ENCODE results near the gene VPS13D. TPM values are rescaled to one million over a fixed set of nuclear protein-coding genes. Genes with fewer than 3 reads are reported as not detected.

The VPS13D gene
- total and polyA plus RNA-seq, 2 donors: 27.2 to 59.4 TPM

DNA sequence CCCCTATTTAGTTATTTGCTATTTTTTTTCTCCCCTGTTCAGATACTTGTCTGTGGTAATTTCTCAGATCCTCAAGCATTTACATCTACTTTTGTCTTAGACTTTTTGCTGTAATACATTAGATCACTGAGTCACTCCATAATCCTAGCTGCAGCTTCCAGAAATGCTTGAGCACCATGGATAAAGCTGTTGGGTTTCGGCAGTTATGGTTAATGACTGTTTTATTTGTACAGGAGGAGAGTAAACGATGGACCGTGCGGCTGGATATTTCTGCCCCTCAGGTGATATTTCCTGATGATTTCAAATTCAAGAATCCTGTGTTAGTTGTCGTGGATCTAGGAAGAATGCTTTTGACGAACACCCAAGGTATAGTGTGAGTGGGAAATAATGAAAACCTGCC is 42.9 kb downstream of the VPS13D start:
- Histone ChIP-seq H3K27ac (ENCODE audit: low read depth) (no peak overlapping the region), H3K4me3 (ENCODE audit: low read depth, low read length) (no peak overlapping the region), H3K36me3 (ENCODE audit: insufficient read depth) (peaks cover 14% of the 10 kb centered on the region), H3K4me1 (ENCODE audit: insufficient read depth) (no peaks in the 10 kb centered on the region)
- WGBS: 89% methylated on average over 6 of the region's 6 CpGs
- no peak for DNase-seq (ENCODE audit: extremely low spot score)

DNA sequence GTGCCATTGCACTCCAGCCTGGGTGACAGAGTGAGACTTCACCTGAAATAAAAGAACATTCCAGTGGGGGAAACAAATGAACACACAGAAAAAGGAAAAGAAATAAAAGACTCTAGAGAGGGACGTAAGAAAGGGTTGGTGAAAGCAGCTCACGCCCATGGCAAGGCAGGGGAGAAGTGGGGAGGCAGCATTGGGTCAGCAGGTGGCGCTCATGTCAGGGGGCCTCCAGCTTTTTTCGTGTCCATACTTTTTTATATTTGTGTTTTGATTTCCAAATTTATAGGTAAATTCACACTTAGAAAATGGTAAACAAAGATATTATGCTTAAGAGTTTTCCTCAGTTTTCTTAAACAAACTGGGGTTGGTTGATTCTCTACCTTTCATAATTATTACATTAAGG is 45.5 kb downstream of the VPS13D start:
- Histone ChIP-seq H3K36me3 (ENCODE audit: insufficient read depth) (peaks cover 13% of the 10 kb centered on the region), H3K27ac (ENCODE audit: low read depth) (no peak overlapping the region), H3K4me1 (ENCODE audit: insufficient read depth) (no peaks in the 10 kb centered on the region), H3K4me3 (ENCODE audit: low read depth, low read length) (no peak overlapping the region)
- 64% methylated on average over 4 of the region's 4 CpGs for WGBS
- no peak for DNase-seq (ENCODE audit: extremely low spot score)

DNA sequence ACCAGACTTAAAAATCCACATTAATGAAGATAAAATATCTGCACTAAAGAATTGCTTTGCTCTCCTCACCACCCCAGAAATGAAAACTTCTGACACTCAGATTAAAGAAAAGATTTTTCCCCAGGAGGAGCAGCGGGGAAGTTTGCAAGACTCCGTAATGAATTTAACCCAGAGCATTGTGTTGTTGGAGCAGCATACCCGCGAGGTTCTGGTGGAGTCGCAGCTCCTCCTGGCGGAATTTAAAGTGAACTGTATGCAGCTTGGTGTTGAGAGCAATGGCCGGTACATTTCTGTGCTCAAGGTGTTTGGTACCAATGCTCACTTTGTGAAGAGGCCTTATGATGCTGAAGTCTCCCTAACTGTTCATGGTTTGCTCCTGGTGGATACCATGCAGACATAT is 46.4 kb downstream of the VPS13D start:
- H3K36me3 ChIP-seq (ENCODE audit: insufficient read depth): peaks cover 13% of the 10 kb centered on the region
- no peak overlapping the region for H3K4me3 ChIP-seq (ENCODE audit: low read depth, low read length)
- WGBS: 59% methylated on average over 7 of the region's 7 CpGs
- no peak overlapping the region for H3K27ac ChIP-seq (ENCODE audit: low read depth)
- no peaks in the 10 kb centered on the region for H3K4me1 ChIP-seq (ENCODE audit: insufficient read depth)
- DNase-seq (ENCODE audit: extremely low spot score): no peak

DNA sequence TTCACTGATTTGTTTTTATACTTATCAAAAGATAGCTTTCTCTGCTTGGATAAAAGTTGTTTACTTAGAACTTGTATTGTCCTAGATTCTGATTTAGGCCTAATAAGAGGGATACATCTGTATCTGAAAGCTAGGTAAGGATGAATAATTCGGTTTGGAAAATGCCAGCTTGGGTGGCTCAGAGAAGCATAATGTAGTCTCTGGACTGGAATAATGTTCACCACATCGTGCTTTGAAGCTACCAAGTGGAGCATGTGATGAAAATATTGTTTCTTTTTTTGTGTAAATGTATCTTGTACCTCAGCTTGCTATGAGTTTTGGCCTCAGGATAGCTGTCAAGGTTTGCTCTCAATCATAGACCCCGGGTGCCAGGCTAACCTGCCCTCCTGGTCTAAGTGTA is 49.2 kb downstream of the VPS13D start:
- Histone ChIP-seq H3K4me3 (ENCODE audit: low read depth, low read length) (no peak overlapping the region), H3K4me1 (ENCODE audit: insufficient read depth) (no peaks in the 10 kb centered on the region), H3K36me3 (ENCODE audit: insufficient read depth) (peaks cover 11% of the 10 kb centered on the region), H3K27ac (ENCODE audit: low read depth) (no peak overlapping the region)
- 92% methylated on average over 3 of the region's 3 CpGs for whole genome bisulfite sequencing
- DNase-seq (ENCODE audit: extremely low spot score): no peak

DNA sequence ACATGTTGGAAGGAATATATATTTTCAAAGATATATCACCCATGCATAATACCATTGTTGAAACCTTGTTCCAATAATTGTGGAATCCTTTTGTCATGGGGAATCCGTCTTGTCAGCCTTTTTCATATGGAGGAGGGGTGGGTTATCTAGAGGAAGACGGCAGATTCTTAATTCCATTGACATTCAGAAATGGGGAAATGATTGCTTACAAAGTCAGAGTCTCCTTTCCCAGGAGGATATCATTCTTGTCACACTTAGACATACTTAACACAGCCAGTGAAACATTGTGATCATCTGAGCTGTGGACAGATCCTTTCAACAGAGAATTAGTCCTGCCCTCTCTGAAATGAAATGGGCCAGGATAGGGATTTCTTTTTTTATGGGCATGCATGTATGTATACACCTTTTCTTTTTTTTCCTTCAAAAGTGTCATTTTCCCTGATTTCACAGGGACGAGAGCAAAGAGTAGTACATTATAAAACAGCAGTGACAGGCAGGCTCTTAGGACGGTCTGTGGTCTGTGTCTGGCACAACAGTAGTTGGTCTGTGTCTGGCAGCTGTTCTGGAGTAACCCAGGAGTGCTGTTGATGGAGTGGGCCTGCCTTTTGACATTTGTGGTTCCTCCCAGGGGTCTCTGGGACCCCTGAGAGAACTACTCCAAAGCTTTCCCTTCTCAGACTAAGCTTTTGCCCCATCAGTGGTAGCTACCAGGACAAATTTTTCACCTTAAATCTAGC is 50.1 kb downstream of the VPS13D start:
- H3K4me1 ChIP-seq (ENCODE audit: insufficient read depth): no peaks in the 10 kb centered on the region
- 75% methylated on average over 4 of the region's 4 CpGs for WGBS
- H3K27ac ChIP-seq (ENCODE audit: low read depth): no peak overlapping the region
- DNase-seq (ENCODE audit: extremely low spot score): no peak
- H3K36me3 ChIP-seq (ENCODE audit: insufficient read depth): peaks cover 11% of the 10 kb centered on the region
- no peak overlapping the region for H3K4me3 ChIP-seq (ENCODE audit: low read depth, low read length)

DNA sequence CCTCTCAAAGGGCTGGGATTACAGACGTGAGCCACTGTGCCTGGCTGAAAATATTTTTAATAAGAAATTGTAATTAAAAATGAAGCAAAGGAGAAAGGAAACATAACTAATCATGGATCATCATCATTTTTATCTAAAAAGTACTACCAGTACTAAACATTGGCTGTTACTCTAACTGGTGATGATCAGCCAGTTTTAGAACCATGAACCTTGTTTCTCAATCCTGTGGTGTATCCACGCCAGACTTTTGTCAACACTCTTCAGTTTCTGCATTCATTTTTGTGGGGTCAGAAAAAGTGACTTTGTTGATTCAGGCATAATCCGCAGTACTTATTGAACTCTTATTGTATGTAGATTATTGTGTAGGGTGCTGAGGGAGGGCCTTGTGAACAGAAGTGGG is 52.3 kb downstream of the VPS13D start:
- Histone ChIP-seq H3K27ac (ENCODE audit: low read depth) (no peak overlapping the region), H3K4me3 (ENCODE audit: low read depth, low read length) (no peak overlapping the region), H3K36me3 (ENCODE audit: insufficient read depth) (peaks cover 5% of the 10 kb centered on the region), H3K4me1 (ENCODE audit: insufficient read depth) (no peaks in the 10 kb centered on the region)
- no peak for DNase-seq (ENCODE audit: extremely low spot score)
- 90% methylated on average over 3 of the region's 3 CpGs for WGBS

DNA sequence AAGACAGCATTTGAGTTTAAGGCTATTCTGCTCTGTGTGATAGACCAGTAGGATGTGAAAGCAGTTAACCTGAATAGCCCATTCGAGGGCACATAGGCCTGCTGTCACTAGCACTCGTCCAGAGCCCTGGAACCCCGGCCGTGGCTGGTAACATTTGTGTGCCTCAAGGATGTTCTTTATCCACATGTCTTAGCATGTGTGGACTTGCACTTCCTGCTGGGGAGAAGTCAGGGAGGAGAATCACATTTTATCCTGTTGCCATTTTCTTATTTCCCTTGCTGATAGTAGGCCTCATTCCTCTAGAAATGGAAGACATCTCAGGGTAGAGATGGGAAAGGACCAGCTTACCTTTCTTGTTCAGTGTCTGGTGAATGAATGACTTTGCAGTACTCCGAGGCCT is 54.7 kb downstream of the VPS13D start:
- no peak overlapping the region for H3K4me3 ChIP-seq (ENCODE audit: low read depth, low read length)
- no peaks in the 10 kb centered on the region for H3K4me1 ChIP-seq (ENCODE audit: insufficient read depth)
- no peaks in the 10 kb centered on the region for H3K36me3 ChIP-seq (ENCODE audit: insufficient read depth)
- H3K27ac ChIP-seq (ENCODE audit: low read depth): no peak overlapping the region
- DNase-seq (ENCODE audit: extremely low spot score): no peak
- WGBS: 90% methylated on average over 5 of the region's 5 CpGs

DNA sequence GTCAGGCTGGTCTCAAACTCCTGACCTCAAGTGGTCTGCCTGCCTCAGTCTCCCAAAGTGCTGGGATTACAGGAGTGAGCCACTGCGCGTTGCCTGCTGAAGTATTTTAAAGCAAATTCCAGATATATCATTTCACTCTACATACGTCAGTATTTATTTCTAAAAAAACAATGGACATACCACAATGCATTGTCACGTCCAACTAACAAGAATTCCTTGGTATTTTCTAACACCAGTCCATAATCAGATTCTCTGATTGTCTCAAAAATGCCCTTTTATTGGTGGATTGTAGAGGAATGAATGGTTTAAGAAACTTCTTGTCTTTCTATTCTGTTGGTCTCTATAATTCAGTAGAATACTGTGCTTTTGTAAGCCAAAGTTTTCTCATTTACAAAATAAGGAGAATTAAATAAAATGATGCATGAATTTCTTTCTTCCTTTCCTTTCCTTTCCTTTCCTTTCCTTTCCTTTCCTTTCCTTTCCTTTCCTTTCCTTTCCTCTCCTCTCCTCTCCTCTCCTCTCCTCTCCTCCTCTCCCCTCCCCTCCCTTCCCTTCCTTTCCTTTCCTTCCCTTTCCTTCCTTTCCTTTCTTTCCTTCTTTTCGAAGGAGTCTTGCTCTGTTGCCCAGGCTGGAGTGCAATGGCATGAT is 55.8 kb downstream of the VPS13D start:
- WGBS: 94% methylated on average over 5 of the region's 5 CpGs
- H3K36me3 ChIP-seq (ENCODE audit: insufficient read depth): no peaks in the 10 kb centered on the region

DNA sequence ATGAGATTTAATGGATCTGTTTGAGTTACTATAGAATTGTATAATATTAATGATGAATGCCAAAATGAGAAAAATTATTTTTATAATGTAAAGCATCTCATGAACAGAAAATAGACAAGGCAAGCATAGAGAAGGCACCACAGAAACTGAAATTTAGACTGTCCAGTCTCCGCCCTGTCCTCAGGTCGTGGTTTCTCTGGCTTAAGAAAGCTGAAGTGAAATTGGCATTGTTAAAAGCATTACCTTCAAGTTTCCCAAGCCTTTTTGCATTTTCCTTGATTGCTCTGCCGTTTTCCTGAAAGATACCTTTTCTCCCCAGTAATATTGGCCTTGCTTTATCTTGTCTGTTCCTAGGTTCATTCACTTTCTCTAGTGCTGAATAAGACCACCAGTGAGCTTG is 58.0 kb downstream of the VPS13D start:
- DNase-seq (ENCODE audit: extremely low spot score): no peak
- Histone ChIP-seq H3K36me3 (ENCODE audit: insufficient read depth) (no peaks in the 10 kb centered on the region), H3K27ac (ENCODE audit: low read depth) (no peak overlapping the region), H3K4me1 (ENCODE audit: insufficient read depth) (no peaks in the 10 kb centered on the region), H3K4me3 (ENCODE audit: low read depth, low read length) (no peak overlapping the region)
- 86% methylated on average over 3 of the region's 3 CpGs for WGBS

More for the DNA sequence above, 55.8 kb downstream of the VPS13D start:
- no peaks in the 10 kb centered on the region for H3K4me1 ChIP-seq (ENCODE audit: insufficient read depth)
- no peak overlapping the region for H3K27ac ChIP-seq (ENCODE audit: low read depth)
- H3K4me3 ChIP-seq (ENCODE audit: low read depth, low read length): no peak overlapping the region
- no peak for DNase-seq (ENCODE audit: extremely low spot score)

DNA sequence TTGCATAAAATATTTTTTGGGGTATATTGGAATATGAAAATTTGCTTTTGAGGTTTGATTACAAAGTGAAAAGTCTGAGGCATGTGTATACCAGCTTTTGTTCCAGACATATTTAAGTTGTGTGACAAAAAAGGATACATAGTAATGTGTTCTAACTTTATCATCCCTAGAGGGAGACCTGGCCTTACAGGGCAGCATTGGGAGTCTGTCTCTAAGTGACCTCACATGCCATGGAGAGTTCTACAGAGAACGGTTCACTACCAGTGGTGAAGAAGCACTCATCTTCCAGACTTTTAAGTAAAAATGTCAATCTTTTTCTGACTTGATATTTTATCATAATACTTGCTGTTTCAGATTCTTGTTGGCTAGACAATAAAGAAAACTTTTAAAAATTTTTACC is 61.0 kb downstream of the VPS13D start:
- no peak for DNase-seq (ENCODE audit: extremely low spot score)
- no peaks in the 10 kb centered on the region for H3K4me1 ChIP-seq (ENCODE audit: insufficient read depth)
- no peak overlapping the region for H3K27ac ChIP-seq (ENCODE audit: low read depth)
- H3K36me3 ChIP-seq (ENCODE audit: insufficient read depth): peaks cover 3% of the 10 kb centered on the region
- WGBS: 79% methylated on average over 1 of the region's 1 CpG
- H3K4me3 ChIP-seq (ENCODE audit: low read depth, low read length): no peak overlapping the region

DNA sequence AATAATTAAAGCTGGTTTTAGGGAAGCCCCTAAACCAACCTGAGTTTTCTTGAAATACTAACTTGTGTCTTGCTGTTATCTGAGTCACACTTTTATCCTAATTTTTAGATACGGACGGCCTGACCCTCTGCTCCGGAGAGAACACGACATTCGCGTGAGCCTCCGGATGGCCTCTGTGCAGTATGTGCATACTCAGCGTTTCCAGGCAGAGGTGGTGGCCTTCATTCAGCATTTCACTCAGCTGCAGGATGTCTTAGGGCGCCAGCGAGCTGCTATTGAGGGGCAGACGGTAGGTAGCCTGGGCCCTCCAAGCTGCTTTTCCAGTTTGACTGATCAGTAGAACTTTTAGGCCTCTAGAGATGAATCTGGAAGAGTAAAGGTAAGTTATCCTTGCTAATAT is 63.6 kb downstream of the VPS13D start:
- H3K4me3 ChIP-seq (ENCODE audit: low read depth, low read length): no peak overlapping the region
- H3K4me1 ChIP-seq (ENCODE audit: insufficient read depth): no peaks in the 10 kb centered on the region
- 92% methylated on average over 11 of the region's 11 CpGs for WGBS
- peaks cover 4% of the 10 kb centered on the region for H3K36me3 ChIP-seq (ENCODE audit: insufficient read depth)
- H3K27ac ChIP-seq (ENCODE audit: low read depth): no peak overlapping the region
- DNase-seq (ENCODE audit: extremely low spot score): no peak

DNA sequence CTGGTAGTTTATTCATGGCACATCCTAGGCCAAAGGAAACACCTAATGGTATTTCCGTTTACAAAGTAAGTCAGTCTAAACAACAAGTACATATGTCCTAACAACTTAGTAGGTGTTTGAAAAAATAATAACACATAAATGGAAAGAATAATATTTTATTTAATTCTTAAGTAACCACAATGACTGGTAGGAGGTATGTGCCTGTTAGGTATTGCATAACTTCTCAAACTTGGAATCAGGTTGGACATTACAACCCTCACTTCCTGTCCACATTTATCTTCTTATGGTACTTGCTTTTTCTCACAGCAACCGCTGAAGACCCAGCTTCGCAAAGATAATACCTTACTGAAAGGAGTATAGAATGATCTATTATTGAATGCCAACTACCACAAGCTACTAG is 64.2 kb downstream of the VPS13D start:
- no peak overlapping the region for H3K27ac ChIP-seq (ENCODE audit: low read depth)
- WGBS: 79% methylated on average over 3 of the region's 3 CpGs
- no peaks in the 10 kb centered on the region for H3K4me1 ChIP-seq (ENCODE audit: insufficient read depth)
- DNase-seq (ENCODE audit: extremely low spot score): no peak
- H3K36me3 ChIP-seq (ENCODE audit: insufficient read depth): peaks cover 4% of the 10 kb centered on the region
- no peak overlapping the region for H3K4me3 ChIP-seq (ENCODE audit: low read depth, low read length)

DNA sequence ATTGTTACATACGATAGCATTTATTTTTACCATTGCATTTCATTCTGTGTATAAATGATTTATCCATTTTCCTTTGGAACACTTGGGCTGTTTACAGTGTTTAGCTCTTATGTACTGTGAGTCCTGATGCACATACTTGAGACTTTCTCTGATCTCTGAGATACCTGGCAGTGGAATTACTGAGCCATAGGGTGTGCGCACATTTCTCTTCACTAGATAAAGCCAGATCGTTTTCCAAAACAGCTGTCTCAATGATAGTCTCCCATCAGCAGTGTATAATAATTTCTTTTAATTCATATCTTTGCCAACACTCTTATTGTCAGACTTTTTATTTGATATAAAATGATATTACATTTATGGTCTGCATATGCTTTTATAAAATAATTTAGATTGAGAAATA is 66.2 kb downstream of the VPS13D start:
- H3K4me1 ChIP-seq (ENCODE audit: insufficient read depth): no peaks in the 10 kb centered on the region
- H3K36me3 ChIP-seq (ENCODE audit: insufficient read depth): peaks cover 7% of the 10 kb centered on the region
- H3K4me3 ChIP-seq (ENCODE audit: low read depth, low read length): no peak overlapping the region
- DNase-seq (ENCODE audit: extremely low spot score): no peak
- 87% methylated on average over 3 of the region's 3 CpGs for WGBS
- H3K27ac ChIP-seq (ENCODE audit: low read depth): no peak overlapping the region

DNA sequence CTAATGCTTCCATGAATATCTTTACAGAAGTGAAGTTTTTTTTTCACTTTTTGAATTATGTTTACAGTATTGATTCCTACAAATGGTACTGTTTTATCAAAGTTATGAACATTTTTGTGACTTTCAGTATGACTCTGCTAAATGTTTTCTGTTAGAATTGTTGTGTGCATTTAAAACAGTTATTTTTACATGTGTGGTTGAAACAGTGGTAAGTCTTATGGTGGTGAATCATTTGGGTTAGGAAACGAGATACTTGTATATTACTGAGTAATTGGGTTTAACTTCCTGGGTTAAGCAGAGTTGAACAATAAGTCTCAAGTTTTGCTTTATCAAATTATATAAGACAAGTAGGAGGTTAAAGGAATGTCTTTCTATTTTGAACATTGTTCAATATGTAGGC is 66.8 kb downstream of the VPS13D start:
- Histone ChIP-seq H3K4me1 (ENCODE audit: insufficient read depth) (no peaks in the 10 kb centered on the region), H3K27ac (ENCODE audit: low read depth) (no peak overlapping the region), H3K36me3 (ENCODE audit: insufficient read depth) (peaks cover 7% of the 10 kb centered on the region), H3K4me3 (ENCODE audit: low read depth, low read length) (no peak overlapping the region)
- DNase-seq (ENCODE audit: extremely low spot score): no peak
- WGBS: 70% methylated on average over 1 of the region's 1 CpG
